GM12872 (cell line): ENCODE data around the gene UROC1.

Experiments used
- CTCF ChIP-seq: IDR thresholded peaks from 3 replicates; pipeline ENCODE4 v1.5.1; 2011; ENCODE audit warnings: low read depth, mild to moderate bottlenecking, low read length, moderate library complexity; ENCODE audit not compliant: insufficient read depth

Gene UROC1

GRCh38 chr3:126515066-126515706 is 2.4 kb downstream of the UROC1 start:
- TF ChIP-seq CTCF = no peak

GRCh38 chr3:126514161-126514560 is 3.4 kb downstream of the UROC1 start:
- no peak for TF ChIP-seq CTCF

- no peak for TF ChIP-seq CTCF
Observed at GRCh38 chr3:126512916-126513650, 4.5 kb downstream of the UROC1 start.

GRCh38 chr3:126512026-126512425 is 5.5 kb downstream of the UROC1 start:
- TF ChIP-seq CTCF = no peak

GRCh38 chr3:126511291-126511690 is 6.3 kb downstream of the UROC1 start:
- TF ChIP-seq CTCF = no peak

GRCh38 chr3:126510308-126510910 is 7.2 kb downstream of the UROC1 start:
- no peak for TF ChIP-seq CTCF

- TF ChIP-seq CTCF = no peak
Observed at GRCh38 chr3:126509597-126510307, 7.8 kb downstream of the UROC1 start.
